B cell (primary cell): ENCODE measurements around the gene FZD10.

Experiments used
- EZH2 ChIP-seq: IDR thresholded peaks from 2 replicates; pipeline ENCODE4 v1.6.1; 2012; ENCODE audit warnings: borderline replicate concordance, low read depth, mild to moderate bottlenecking, moderate library complexity, low read length; ENCODE audit not compliant: insufficient read depth, poor library complexity, severe bottlenecking
- TF ChIP-seq, protein P1 (sequence below): fragments of 200-600 bp; IDR thresholded peaks from one replicate; pipeline ENCODE4 v1.8.0; 2022; ENCODE audit warnings: antibody characterized with exemption, mild to moderate bottlenecking

DNA sequence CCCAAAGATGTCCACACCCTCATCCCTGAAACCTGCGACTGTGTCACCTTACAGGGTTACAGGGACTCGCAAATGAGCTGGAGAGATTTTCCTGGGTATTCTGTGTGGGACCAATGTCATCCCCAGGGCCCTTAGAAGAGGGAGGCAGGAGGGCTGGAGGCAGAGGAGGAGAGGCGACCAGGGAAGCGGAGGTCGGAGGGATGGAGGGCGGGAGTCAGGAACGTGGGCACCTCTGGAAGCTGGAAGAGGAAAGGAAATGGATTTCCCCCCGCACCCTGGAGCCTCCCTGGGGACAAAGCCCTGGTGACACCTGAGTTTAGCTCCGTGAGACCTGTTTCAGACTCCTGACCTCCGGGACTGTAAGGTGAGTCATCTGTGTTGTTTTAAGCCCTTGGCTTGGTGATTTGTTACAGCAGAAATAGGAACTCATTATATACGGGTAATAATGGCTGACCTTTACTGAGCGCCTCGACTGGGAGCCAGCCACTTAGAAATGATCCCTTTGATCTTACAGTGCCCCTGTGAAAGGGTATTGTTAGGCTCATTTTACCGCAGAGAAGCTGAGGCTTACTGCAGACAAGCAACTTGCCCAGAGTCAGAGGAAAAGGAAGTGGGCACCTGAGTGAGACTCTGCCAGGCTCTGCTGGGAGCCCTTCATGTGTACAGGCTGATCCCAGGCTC lies 29.3 kb upstream of the FZD10 start:
- no peak for TF ChIP-seq EZH2
- TF ChIP-seq, protein P1, sequence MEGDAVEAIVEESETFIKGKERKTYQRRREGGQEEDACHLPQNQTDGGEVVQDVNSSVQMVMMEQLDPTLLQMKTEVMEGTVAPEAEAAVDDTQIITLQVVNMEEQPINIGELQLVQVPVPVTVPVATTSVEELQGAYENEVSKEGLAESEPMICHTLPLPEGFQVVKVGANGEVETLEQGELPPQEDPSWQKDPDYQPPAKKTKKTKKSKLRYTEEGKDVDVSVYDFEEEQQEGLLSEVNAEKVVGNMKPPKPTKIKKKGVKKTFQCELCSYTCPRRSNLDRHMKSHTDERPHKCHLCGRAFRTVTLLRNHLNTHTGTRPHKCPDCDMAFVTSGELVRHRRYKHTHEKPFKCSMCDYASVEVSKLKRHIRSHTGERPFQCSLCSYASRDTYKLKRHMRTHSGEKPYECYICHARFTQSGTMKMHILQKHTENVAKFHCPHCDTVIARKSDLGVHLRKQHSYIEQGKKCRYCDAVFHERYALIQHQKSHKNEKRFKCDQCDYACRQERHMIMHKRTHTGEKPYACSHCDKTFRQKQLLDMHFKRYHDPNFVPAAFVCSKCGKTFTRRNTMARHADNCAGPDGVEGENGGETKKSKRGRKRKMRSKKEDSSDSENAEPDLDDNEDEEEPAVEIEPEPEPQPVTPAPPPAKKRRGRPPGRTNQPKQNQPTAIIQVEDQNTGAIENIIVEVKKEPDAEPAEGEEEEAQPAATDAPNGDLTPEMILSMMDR: no peak
